Liver (tissue), 3 donors: ENCODE data around the gene OR2A2.

Experiments used
- CTCF ChIP-seq: fragments of 150-350 bp; IDR thresholded peaks from 2 replicates; pipeline ENCODE4 v1.5.1; 2017; ENCODE audit warnings: improper control_type of control experiment, low read depth, low read length; ENCODE audit not compliant: missing input control
- EGR1 ChIP-seq, 2 donors: IDR thresholded peaks; 2 replicates each; pipeline ENCODE4 v1.6.1; 2016 to 2018; ENCODE audit warnings: antibody characterized with exemption in 2 of 2, low read depth in 2 of 2
- FOXA2 ChIP-seq: IDR thresholded peaks from 2 replicates; pipeline ENCODE4 v1.6.1; 2016; ENCODE audit warnings: antibody characterized with exemption
- MAX ChIP-seq: IDR thresholded peaks from 2 replicates; pipeline ENCODE4 v1.6.1; 2016; ENCODE audit warnings: antibody characterized with exemption
- RAD21 ChIP-seq, 2 donors: IDR thresholded peaks; 2 replicates each; pipeline ENCODE4 v1.6.1; 2016; ENCODE audit warnings: antibody characterized with exemption in 2 of 2, mild to moderate bottlenecking in 2 of 2
- REST ChIP-seq: IDR thresholded peaks from 2 replicates; pipeline ENCODE4 v1.6.1; 2016; ENCODE audit warnings: antibody characterized with exemption, mild to moderate bottlenecking
- YY1 ChIP-seq: IDR thresholded peaks from 2 replicates; pipeline ENCODE4 v1.6.1; 2016; ENCODE audit warnings: antibody characterized with exemption, mild to moderate bottlenecking
- donor health status: healthy.
- donor health status: healthy.

GRCh38 chr7:144085978-144086377, 23.4 kb upstream of the OR2A2 start, which contains the start of gene OR2A12:
- TF ChIP-seq CTCF (no peak), YY1 (no peak), REST (no peak), FOXA2 (no peak), MAX (no peak), EGR1 (IDR thresholded peaks at IDR 0.05; ENCODE audit: low read depth in 2 of 2) (no peak), RAD21 (IDR thresholded peaks at IDR 0.05) (no peak)
